IPS DF 4.7 (cell line): ENCODE results near the gene ATAD3B.
"Not testable (repeated sequence)": the region's sequence is repeated elsewhere in the genome, so short reads cannot be mapped to it uniquely, and the experiment has no call there.

Experiments used
- DNase-seq: peaks from one replicate; pipeline ENCODE4 v3.0.0-alpha.2; 2013; ENCODE audit warnings: low spot score; ENCODE audit errors: extremely low read depth

Gene ATAD3B

DNA sequence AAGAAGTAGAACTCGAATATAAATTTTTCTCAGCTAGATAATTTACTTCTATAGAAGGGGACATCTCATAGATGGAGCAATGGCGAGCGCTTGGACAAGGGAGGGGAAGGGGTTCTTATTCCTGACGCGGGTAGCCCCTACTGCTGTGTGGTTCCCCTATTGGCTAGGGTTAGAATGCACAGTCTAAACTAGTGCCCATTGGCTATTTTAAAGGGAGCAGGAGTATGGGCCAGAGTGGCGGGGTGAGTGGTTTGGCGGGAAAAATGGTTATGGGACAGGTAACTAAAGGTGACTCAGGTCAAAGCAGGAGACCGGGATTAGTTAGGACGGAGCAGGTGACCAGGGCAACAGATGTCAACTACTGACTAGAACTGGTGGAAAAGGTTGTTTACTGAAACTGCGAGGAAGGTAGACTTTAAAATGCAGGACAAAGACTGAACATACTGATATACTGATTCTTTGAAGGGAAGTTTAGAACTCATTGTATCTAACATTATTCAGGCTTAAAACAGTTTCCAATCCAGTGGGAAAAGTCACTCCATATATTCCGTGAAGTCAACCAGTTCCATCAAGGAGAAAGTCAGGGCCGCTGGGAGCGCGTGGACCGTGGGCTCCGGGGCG lies 39.5 kb downstream of the ATAD3B start:
- no peak for DNase-seq

DNA sequence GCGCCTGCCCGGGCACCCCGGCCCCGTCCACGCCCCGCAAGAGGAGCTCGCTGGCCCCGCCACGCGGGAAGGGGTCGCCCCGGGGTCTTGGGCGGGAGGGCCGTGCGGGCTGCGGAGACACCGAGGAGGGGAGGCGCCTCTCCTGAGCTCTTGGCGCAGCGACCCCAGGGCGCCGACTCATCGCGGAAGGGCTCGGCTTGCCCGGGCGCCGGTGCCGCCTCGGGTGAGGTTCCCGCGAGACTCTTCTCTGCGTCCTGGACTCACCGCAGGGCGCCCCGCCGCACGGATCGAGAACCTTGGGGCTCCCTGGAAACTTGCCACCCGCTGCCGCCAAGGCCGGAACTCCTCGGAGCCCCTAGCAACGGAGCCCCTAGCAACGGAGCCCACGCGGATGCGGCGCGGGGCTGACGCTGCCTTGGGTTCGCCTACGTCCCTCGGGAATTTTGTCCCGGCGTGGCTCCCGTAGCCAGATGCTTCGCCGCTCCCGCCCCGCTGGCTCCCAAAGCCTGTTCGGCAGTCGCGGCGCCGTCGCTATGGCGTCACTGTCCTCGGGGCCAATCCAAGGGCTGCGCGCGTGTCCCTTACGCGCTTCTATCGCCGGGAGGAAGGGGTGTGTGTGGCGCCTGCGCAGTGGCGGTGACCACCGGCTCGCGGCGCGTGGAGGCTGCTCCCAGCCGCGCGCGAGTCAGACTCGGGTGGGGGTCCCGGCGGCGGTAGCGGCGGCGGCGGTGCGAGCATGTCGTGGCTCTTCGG lies 40.1 kb downstream of the ATAD3B start, which contains the start of gene ATAD3A:
Gene ATAD3A (plus strand): TSS at position 630 of the 753 bp plus-strand sequence. CDS start 107 bp downstream, at position 737.
- DNase-seq = peak; percentile 91

DNA sequence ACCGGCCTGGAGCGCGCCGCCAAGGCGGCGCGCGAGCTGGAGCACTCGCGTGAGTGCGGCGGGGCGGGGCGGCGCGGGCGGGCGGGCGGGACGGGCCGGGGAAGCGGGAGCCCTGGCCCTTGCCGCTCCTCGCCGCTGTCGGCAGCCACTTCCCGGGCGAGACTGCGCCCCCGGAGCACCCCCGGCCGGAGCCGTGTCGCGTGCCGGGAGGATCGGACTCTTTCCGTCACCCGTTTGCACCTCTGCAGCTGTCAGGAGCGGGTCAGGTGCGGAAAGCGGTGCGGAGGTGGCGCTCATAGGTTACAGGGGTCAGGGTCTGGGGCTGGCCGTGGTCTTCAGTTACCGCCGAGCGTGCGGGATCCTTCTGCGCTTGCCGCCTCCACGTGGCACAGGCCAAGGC lies 40.9 kb downstream of the ATAD3B start:
- DNase-seq = not testable (repeated sequence)

DNA sequence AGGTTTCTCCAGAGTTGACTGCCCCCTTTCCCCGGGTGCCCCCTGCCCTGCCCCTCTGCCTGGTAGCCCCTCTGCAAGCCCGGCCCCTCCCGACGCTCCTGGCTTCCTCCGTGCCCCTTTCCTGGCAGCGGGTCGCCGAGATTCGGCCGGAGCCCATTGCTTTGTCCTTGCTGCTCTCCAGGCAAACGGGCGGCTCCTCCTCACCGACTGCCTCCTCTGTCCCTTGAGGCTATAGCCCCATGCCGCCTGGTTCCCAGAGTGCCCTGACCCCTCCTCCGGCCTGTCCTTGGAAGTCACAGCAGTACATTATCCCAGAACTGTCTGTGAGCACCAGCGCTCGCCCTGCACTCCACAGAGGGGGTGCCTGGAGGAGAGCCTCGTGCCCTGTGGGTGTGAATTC lies 42.1 kb downstream of the ATAD3B start:
- DNase-seq = not testable (repeated sequence)

DNA sequence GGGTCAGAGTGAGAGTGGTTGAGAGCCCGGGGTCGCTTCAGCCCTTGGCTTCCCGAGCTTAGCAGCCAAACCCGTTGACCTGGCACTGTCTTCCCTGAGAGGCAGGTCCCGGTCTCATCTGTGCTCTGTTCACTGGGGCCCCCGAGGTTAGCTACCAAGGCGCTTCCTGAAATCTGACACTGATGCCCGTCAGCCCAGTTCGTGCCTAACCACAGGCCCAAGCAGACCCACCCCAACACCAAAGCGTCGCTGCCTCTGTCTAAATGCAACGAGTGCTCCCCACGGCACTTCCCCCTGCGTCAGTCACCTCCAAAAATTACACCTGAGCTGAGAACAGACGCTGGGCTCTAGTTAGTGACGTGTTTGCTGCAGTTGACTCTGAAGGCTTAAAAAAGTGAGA lies 42.8 kb downstream of the ATAD3B start:
- not testable (repeated sequence) for DNase-seq

DNA sequence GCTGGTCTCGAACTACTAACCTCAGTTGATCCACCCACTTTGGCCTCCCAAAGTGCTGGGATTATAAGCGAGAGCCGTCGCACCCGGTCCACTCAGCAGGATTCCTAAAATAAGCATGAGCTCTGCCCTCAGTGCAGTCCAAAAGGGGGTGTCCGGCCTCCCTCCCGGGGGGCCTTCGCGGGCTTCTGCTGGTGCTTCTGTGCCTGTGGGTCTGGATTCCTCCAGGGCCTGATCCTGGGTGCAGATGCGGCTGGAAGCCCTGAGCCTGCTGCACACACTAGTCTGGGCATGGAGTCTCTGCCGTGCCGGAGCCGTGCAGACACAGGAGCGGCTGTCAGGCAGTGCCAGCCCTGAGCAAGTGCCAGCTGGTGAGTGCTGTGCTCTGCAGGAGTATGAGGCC lies 45.4 kb downstream of the ATAD3B start:
- DNase-seq = not testable (repeated sequence)

DNA sequence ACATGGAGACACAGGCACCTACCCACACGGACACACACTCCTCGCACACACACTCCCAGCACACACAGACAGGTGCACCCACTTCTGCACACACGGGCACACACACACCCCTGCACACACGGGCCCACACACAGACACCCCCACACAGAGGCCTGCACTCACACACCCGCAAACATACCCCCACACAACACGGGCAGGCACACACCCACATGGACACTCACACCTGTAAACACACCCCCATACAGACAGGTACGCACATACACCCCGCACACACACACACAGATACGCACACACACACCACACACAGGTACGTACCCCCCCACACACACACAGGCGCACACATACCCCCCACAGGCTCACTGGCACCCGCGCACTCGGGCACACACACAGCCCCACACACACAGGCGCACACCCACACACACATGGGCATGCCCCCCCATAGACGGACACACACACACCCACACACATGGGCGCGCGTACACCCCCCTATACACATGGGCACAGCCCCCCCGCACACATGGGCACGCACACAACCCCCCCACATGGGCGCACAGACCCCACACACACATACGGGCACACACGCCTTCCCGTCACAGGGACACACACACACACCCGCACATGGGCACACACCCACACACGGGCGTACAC lies 46.5 kb downstream of the ATAD3B start:
- DNase-seq = no peak

DNA sequence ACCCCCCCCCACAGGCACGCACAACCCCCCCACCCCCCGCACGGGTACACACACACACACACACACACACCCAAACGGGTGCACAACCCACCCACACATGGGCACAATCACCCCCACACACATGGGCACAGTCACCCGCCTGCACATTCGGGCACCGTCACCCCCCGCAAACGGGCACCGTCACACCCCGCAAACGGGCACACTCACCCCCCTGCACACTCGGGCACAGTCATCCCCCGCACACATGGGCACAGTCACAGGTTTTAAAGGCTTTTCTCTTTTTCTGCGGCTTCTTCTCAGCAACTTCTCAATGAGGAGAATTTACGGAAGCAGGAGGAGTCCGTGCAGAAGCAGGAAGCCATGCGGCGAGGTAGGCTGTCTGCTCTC lies 47.0 kb downstream of the ATAD3B start:
- DNase-seq = not testable (repeated sequence)

DNA sequence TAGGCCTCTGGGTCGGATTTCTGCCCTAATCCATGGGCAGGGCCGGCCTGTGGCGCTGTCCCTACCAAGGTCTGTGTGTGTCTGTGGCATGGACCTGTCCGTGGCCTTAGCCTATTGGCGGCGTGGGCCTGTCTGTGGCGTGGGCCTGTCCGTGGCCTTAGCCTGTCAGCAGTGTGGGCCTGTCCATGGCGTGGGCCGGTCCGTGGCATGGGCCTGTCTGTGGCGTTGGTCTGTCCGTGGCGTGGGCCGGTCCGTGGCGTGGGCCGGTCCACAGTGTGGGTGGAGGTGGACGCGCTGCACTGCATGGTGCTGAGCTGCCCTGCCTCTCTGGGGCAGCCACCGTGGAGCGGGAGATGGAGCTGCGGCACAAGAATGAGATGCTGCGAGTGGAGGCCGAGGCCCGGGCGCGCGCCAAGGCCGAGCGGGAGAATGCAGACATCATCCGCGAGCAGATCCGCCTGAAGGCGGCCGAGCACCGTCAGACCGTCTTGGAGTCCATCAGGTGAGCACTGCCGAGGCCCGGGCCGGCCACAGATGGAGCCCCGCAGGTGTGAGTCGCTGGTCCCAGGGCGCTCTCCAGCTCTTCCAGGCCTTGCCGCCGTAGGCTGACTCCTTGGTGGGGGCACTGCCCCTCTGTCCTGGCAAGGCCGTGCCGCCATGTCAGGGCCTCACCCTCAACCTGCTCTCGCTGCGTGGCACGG lies 48.4 kb downstream of the ATAD3B start:
- not testable (repeated sequence) for DNase-seq

DNA sequence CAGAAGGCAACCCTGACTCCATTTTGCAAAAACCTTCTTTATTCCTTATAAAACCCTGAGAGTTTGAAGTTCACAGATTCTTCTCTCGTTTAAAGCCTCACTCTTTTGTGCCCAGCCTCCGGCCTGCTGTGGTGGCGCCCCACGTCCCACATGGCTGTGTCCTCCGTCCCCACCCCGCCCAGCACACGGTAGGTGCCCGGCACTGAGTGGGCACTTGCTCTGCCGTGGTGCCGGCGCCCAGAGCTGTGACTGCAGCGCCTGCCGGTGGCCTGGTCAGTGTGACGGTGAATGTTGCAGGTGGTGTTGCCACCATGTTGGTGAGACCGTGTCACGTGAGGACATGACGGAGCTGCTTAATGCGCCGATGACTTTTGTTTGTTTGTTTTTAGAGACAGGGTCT lies 49.8 kb downstream of the ATAD3B start:
- DNase-seq = no peak

DNA sequence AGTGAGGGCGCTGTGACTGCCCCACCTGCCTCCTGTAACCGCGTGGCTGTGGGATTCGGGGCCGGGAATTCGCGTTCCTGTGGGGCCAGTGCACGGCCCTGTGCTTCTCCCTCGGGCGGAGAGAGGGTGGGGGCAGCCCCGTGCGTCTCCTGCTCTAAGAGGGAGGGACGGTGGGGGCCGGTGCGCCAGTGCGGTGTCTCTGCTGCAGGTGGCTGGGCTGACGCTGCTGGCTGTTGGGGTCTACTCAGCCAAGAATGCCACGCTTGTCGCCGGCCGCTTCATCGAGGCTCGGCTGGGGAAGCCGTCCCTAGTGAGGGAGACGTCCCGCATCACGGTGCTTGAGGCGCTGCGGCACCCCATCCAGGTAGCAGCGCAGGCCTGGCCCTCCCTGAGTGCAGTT lies 51.0 kb downstream of the ATAD3B start:
- not testable (repeated sequence) for DNase-seq

DNA sequence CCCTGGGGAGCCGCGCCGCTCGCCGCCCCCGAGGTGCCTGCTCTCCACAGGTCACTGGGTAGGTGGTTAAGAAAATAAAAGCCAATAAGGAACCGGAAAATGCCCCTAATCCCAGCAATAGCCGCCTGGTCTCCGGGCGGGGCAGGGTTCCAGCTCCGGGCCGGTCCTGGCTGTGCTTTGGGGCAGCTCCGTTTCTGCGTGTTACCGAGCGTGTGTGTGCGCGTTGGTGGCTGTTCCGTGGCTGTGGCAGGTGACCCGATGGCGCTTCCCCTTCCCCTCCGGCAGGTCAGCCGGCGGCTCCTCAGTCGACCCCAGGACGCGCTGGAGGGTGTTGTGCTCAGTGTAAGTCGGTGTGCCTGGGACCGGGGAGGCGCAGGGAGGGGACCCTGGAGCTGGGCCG lies 51.7 kb downstream of the ATAD3B start:
- not testable (repeated sequence) for DNase-seq

DNA sequence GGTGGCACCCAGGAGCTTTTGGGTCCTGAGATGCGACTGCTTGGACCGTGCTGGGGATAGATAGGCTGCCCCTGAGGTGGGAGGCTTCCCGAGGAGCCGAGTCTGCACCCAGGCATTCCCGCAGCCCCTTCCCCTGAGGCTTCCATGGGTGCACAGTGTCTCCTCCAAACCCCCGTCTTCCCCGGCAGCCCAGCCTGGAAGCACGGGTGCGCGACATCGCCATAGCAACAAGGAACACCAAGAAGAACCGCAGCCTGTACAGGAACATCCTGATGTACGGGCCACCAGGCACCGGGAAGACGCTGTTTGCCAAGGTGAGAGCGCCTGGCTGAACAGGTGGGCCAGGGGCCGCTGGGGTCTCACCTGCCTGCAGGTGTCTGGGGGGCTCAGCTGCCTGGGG lies 52.1 kb downstream of the ATAD3B start:
- DNase-seq = not testable (repeated sequence)

DNA sequence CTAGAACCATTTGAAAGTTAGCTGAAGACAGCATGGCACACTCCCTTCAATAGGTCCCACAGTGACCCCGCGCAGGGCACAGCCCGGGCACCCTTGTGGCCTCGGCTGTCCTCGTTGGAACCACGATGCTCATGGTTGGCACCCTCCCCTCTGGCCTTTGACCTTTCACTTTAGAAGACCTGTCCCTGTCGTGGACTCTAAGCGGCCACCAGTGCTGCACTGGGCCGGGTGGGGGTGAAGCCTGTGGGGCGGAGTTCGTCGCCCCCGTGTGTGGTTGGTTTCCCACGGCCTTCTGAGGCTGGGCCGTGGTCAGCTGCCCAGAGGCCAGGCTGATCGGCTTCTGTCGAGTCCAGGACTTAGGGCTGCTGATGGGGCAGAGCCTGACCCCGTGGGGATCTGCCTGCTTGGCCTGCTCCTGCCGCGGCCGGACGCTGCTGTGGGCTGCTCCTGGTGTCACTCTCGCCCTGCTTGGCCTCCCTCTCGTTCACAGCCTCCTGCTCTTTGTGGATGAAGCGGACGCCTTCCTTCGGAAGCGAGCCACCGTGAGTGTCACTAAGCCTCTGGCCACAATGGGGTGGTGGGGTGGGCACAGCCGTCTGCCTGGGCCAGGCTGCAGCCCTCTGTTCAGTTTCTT lies 53.3 kb downstream of the ATAD3B start:
- not testable (repeated sequence) for DNase-seq

DNA sequence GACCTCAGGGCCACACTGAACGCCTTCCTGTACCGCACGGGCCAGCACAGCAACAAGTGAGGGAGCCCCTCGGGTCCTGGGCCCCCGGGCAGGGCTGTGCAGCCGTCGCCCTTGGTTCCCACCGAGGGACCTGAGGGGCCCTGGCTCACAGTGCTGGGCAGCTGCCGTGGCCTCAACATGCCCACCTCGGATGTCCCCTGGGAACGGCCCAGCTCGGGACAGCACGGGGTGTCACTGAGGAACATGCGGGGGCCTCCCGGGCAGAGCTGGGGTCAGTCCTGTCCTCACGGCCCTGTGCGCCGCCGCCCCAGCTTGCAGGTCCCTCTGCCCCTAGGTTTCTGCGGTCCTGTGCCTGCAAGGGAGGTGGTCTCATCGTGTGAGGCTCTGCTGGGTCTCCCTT lies 54.9 kb downstream of the ATAD3B start:
- not testable (repeated sequence) for DNase-seq

DNA sequence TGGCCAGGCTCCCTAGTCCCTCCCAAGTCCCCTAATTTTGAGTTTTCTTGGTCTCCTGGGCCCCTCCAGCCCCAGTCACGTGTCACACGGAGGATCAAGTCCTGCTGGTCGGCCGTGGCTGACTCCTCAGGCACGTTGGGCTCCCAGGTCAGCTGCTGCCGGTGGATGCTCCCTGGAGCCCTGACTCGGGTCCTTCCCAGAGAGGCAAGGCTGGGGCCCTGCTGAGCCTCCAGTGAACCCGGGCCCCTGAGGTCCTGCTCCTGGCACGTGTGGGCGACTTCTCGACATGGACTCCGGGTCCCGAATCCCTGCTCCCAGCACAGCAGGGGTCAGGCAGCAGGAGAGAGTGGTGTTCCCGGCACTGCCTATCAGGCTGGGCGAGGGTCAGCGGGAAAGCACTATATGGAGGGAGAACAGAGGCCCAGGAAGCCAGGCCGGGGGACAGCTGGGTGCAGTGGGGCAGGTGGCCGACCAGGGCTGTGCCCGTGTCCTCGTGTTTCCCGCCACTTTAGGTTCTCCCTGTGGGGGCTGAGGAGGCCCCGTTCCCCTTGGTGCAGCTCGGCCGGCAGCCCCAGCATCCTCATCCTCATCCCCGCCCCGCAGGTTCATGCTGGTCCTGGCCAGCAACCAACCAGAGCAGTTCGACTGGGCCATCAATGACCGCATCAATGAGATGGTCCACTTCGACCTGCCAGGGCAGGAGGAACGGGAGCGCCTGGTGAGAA lies 55.7 kb downstream of the ATAD3B start:
- no peak for DNase-seq

DNA sequence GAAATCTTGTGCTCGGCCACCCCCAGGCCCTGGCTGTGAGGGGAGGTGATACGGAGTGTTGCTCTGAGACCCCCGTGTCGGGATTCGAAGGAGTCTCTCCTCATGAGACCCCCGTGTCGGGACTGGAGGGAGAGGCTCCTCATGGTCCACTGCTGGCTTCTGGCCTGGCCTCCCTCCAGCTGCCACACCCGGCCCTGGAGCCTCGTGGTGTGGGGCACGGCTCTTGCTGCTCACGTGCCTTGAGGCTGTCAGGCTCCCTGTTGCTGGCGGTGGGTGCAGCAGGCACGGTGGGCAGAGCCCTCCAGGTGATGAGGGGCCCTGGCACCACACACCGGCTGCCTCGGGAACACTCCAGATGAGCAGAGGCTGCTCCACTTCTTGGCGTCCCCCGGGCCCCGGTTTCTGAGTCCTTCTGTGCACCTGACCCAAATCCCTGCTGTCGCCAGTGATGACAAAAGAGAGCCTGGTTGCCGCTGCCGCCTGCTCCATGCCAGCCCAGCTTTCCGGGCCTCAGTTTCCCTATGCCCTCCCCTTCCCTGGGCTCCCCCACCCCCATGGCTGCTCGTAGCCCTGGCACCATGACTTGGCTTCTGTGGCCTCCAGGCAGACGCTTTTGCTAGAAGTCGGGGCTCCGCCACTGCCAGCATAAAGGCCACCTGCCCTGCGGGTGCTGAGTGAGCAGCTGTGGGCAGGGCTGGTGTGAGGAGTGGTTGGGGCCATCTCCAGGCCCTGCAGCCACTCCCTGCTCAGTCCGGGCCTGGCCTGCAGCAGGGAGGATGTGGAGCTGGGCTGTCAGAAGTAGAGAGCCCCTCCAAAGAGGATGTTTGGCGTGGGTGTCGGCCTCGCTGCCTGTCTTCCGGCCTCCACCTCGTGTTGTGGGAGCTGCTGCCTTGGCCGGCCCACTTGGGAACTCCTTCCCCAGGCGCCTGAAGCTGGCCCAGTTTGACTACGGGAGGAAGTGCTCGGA lies 57.0 kb downstream of the ATAD3B start:
- no peak for DNase-seq

DNA sequence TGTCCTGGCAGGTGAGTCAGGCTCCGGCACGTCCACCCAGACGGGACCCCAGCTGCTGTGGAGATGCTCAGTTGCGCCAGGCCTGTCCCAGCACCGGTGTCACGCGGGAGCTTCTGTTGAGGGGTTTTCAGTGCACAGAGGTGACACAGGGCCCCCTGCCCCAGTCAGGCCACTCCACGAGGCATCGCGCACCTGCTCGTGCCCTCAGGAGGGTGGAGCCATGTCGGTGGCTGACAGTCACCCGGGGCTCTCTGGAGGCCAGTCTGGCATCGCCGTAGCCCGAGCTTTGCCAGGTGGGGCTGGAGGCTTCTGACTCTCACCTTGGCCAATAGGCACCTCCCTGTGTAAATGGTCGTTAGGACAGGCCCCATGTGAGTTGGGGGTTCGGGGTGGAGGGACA lies 57.8 kb downstream of the ATAD3B start:
- no peak for DNase-seq

DNA sequence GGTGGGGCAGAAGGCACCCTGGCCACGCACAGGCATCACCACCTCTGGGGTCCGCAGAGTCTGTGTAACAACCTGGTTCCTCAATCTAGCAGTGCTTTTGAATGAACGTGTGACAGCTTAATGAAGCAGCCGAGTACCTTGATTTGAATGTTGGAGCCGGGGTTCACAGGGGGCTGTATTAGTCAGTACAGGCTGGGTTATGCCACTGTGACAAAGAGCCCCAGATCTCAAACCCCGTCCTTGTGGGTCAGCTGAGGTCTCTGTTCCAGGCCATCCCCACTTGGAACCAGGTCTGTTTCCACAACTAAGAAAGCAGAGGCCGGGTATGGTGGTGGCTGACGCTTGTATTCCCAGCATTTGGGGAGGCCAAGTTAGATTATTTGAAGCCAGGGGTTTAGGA lies 58.4 kb downstream of the ATAD3B start:
- no peak for DNase-seq

DNA sequence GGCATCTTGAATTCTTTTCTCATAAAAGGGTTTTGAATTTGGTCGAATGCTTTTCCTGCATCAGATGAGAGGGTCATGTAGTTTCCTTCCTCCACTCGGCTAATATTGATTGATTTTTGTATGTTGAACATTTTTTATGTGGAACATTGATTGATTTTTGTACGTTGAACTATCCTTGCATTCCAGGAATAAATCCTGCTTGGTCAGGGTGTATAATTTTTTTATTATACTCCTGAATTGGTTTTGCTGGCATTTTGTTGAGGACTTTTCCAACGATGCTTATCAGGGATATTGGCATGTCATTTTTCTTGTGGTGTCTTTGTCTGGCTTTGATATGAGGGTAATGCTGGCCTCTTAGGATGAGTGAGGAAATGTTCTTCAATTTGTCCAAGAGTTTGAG lies 60.4 kb downstream of the ATAD3B start:
- DNase-seq = no peak
